K562 (cell line): Measurements from ENCODE around the gene GPR180. TPM values are rescaled to one million over a fixed set of nuclear protein-coding genes. Genes with fewer than 3 reads are reported as not detected.
A peak's percentile ranks its signal among the peaks of the same experiment; 100 is the strongest.

ENCODE experiments used
- ATAC-seq: fragments of 200-7000 bp; cut with Tn5 transposase; 3 replicates; pipeline ENCODE4 v1.9.1; 2020; ENCODE audit warnings: moderate library complexity
- BruUV-seq: library from RNA; stranded (reverse); fragments of 400-500 nt; replicated peaks from 2 replicates; lab custom pipeline; 2021; lab: Mats Ljungman, UMichigan
- CTCF ChIA-PET: fragments of 300-600 bp; formaldehyde crosslinking; extraction: SDS; loops from one replicate; lab custom pipeline; 2021; ENCODE audit warnings: low intra/inter-chr PET ratio; lab: Yijun Ruan, JAX
- POLR2A ChIA-PET: fragments of 300-600, 350-650 bp; sonication (Branson Sonifier 250); formaldehyde crosslinking; extraction: SDS; loops from one replicate; lab custom pipeline; 2021; ENCODE audit warnings: antibody characterized with exemption, inconsistent platforms; lab: Yijun Ruan, JAX
- DNase-seq, 4 experiments: peaks; one replicate each; pipeline versions ENCODE4 v3.0.0 to v3.0.0-alpha.2; 2011 to 2018; ENCODE audit warnings: low spot score in 3 of 4, mixed read lengths in 3 of 4; ENCODE audit errors: extremely low read depth in 1 of 4
- FAIRE-seq: peaks from 2 replicates; lab custom pipeline; 2011; peaks lifted over from hg19 to GRCh38; lab: Jason Lieb, UNC
- H2AFZ ChIP-seq: 2 replicates; pipeline ENCODE4 v1.6.0; 2011; ENCODE audit warnings: low read depth, low read length, control low read depth, inconsistent platforms
- H3K27ac ChIP-seq: fragments of 200-600 bp; 3 replicates; pipeline ENCODE4 v1.8.0; 2011; ENCODE audit warnings: low read depth, mild to moderate bottlenecking, control low read depth, inconsistent platforms, low read length, moderate library complexity, mixed read lengths; ENCODE audit errors: extremely low read depth
- H3K27me3 ChIP-seq, 2 experiments: fragments of 300-600 bp in 1 of 2; 2 replicates in 1 of 2; 3 replicates in 1 of 2; pipeline versions ENCODE4 v1.6.0 to v1.8.0; 2011; ENCODE audit warnings: inconsistent platforms in 2 of 2, low read length in 2 of 2, mild to moderate bottlenecking in 1 of 2, mixed read lengths in 1 of 2, moderate library complexity in 1 of 2; ENCODE audit not compliant: control insufficient read depth in 2 of 2, insufficient read depth in 2 of 2
- H3K36me3 ChIP-seq: fragments of 300-600 bp; 3 replicates; pipeline ENCODE4 v1.8.0; 2011; ENCODE audit warnings: mild to moderate bottlenecking, low read length, inconsistent platforms; ENCODE audit not compliant: control insufficient read depth, insufficient read depth
- H3K4me1 ChIP-seq, 2 experiments: fragments of 200-600 bp in 1 of 2; replicated peaks in 1 of 2; 2 replicates in 1 of 2; 3 replicates in 1 of 2; pipeline versions ENCODE4 v1.5.1 to v1.8.0; 2011; ENCODE audit warnings: inconsistent platforms in 2 of 2, low read length in 2 of 2, mild to moderate bottlenecking in 1 of 2, mixed read lengths in 1 of 2, moderate library complexity in 1 of 2; ENCODE audit not compliant: control insufficient read depth in 2 of 2, insufficient read depth in 2 of 2
- H3K4me2 ChIP-seq: 2 replicates; pipeline ENCODE4 v1.6.1; 2011; ENCODE audit warnings: low read length, control low read depth, inconsistent platforms, mixed read lengths; ENCODE audit not compliant: insufficient read depth
- H3K4me3 ChIP-seq: fragments of 200-600 bp; sonication (generic), shearing (Covaris generic); 2 replicates; pipeline ENCODE4 v1.5.1; 2016; ENCODE audit warnings: control low read depth, inconsistent platforms
- H3K79me2 ChIP-seq: fragments of 200-600 bp; 3 replicates; pipeline ENCODE4 v1.8.0; 2011; ENCODE audit warnings: low read length, inconsistent platforms; ENCODE audit not compliant: control insufficient read depth, insufficient read depth
- H3K9ac ChIP-seq, 2 experiments: 2 replicates each; pipeline versions ENCODE4 v1.6.0 to v1.6.1; 2011; ENCODE audit warnings: low read depth in 2 of 2, low read length in 2 of 2, control low read depth in 1 of 2, inconsistent platforms in 1 of 2, mild to moderate bottlenecking in 1 of 2, mixed read lengths in 1 of 2; ENCODE audit not compliant: insufficient read depth in 1 of 2
- H3K9me1 ChIP-seq: one replicate; pipeline ENCODE4 v1.6.0; 2011; ENCODE audit warnings: inconsistent platforms, mild to moderate bottlenecking, low read length, moderate library complexity; ENCODE audit not compliant: control insufficient read depth, insufficient read depth
- H3K9me3 ChIP-seq: replicated peaks from 2 replicates; pipeline ENCODE4 v1.5.1; 2011; ENCODE audit warnings: low read depth, low read length, inconsistent platforms; ENCODE audit not compliant: control insufficient read depth, insufficient read depth
- H4K20me1 ChIP-seq: replicated peaks from 2 replicates; pipeline ENCODE4 v1.6.1; 2011; ENCODE audit warnings: low read length, inconsistent platforms, mixed read lengths; ENCODE audit not compliant: control insufficient read depth, insufficient read depth
- ARID2 ChIP-seq: fragments of 450-650 bp; IDR thresholded peaks from 2 replicates; pipeline ENCODE4 v1.6.1; 2017; ENCODE audit warnings: antibody characterized with exemption, mild to moderate bottlenecking
- BHLHE40 ChIP-seq: IDR thresholded peaks from 2 replicates; pipeline ENCODE4 v1.6.1; 2011; ENCODE audit warnings: low read length, improper control_type of control experiment
- HCFC1 ChIP-seq: IDR thresholded peaks from 2 replicates; pipeline ENCODE4 v1.6.1; 2012; ENCODE audit warnings: low read depth, low read length, improper control_type of control experiment
- KAT7 ChIP-seq: sonication (generic); formaldehyde crosslinking; IDR thresholded peaks from 2 replicates; pipeline ENCODE4 v1.8.0; 2022; ENCODE audit warnings: missing genetic modification reagents, mild to moderate bottlenecking, borderline replicate concordance
- REST ChIP-seq, 2 experiments: fragments of 450-650 bp; formaldehyde crosslinking in 1 of 2; IDR thresholded peaks; 2 replicates each; pipeline versions ENCODE4 v1.4.0 to v1.6.1; 2014 to 2020; ENCODE audit warnings: mild to moderate bottlenecking in 2 of 2, borderline replicate concordance in 1 of 2, low read depth in 1 of 2
- ZNF395 ChIP-seq: fragments of 200-800 bp; sonication (Bioruptor generic); IDR thresholded peaks from 2 replicates; pipeline ENCODE4 v1.6.1; 2017; ENCODE audit warnings: missing genetic modification characterization, missing compliant biosample characterization
- WGBS: fragments of 100-300 bp; shearing (Covaris generic); methylation state at CpG from one replicate; pipeline ENCODE4 v1.1.6; 2016; ENCODE audit warnings: low coverage, mixed read lengths; ENCODE audit not compliant: insufficient coverage; ENCODE audit errors: missing lambda C conversion rate; 5-methylcytosine and 5-hydroxymethylcytosine counted together
- in situ Hi-C: fragments of 300-500 bp; cut with MboI; formaldehyde crosslinking; loops from 4 replicates; pipeline ENCODE4 v1.15.0; 2018; ENCODE audit warnings: inconsistent platforms, mixed read lengths
- intact Hi-C: fragments of 100-400 bp; cut with micrococcal nuclease; formaldehyde crosslinking; loops from 2 replicates; pipeline ENCODE4 v1.14.2; 2022
- polyA plus RNA-seq, 8 experiments: library from polyadenylated mRNA; depleted of rRNA in 4 of 8; stranded (reverse) in 5 of 8; unstranded in 3 of 8; fragments of >200 nt; fragmentation: Nextera tagmentation in 2 of 8; fragmentation: Illumina TruSeq in 1 of 8; extraction: Ambion mirVana in 2 of 8; extraction: Trizol in 1 of 8; gene quantifications; 2 replicates each; pipeline versions ENCODE4 v1.2.1 to v1.2.3, GENCODE V29; 2011 to 2014; ENCODE audit warnings: inconsistent platforms in 1 of 8, missing spikeins in 1 of 8
- total RNA-seq, 7 experiments: library from RNA; depleted of rRNA in 6 of 7; stranded (reverse); fragments of >200 nt in 6 of 7; fragmentation: Illumina TruSeq in 2 of 7; extraction: Trizol in 2 of 7; gene quantifications; 2 replicates each; pipeline versions ENCODE4 v1.2.1 to v1.2.3, GENCODE V29; 2011 to 2021; ENCODE audit warnings: low replicate concordance in 1 of 7
- TF ChIP-seq, protein P1 (sequence below): fragments of 450-650 bp; formaldehyde crosslinking; IDR thresholded peaks from 2 replicates; pipeline ENCODE4 v1.4.0; 2020; ENCODE audit warnings: mild to moderate bottlenecking, moderate library complexity

Gene GPR180
- total and polyA plus RNA-seq, 9 of the 15 experiments (the other 6 are each of a cell fraction or from before 2014, with no cell fraction given): 0.77 to 4.1 (median 1.8) TPM

DNA sequence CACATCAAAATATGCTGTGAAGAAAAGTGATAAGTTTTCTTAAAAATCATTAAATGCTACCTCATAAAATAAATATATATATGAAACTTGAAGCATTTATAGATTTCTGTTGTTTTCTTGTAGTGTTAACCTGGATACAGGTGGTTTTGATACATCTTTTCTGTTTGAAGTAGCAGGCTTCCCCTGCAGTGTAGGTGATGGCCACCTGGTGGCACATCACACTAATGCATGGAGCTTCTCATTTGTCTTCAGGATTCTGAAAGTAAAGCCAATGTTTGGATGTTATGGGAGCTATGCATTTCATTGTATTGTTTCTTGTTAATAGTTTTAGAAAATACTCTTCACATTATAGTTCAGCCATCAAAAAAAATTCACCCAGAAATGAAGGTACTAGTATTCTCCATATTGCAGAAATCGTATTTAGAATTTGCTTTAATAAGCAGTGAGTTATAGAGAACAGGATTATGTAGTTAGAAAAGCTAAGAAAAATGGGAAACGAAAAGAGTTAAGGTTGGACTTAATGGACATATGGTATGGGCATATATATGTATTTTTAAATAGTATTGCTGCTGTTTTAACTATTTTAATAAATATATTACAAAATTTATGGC, 18.7 kb downstream of the GPR180 start:
- Histone ChIP-seq H3K9ac (no peak overlapping the region), H3K4me2 (no peak overlapping the region), H3K4me3 (no peak overlapping the region), H4K20me1 (no peaks in the 10 kb centered on the region), H2AFZ (no peak overlapping the region), H3K27me3 (no peaks in the 10 kb centered on the region), H3K4me1 (no peaks in the 10 kb centered on the region), H3K36me3 (peaks cover 17% of the 10 kb centered on the region; the same call in 2 of the 3 replicates), H3K9me3 (no peaks in the 10 kb centered on the region), H3K27ac (no peak overlapping the region), H3K79me2 (no peaks in the 10 kb centered on the region), H3K9me1 (no peaks in the 10 kb centered on the region)
- in situ Hi-C loops: no loop called here
- intact Hi-C loops: loop anchor here (1.0 to 2.0 kb wide), 2 partner anchors 40 to 91 kb away; no protein-coding TSS in a partner anchor
- ChIA-PET POLR2A (interaction anchor here (0.9 kb wide), 1 partner anchor 24 kb away, joined by 3 read pairs; the partner anchor contains the start of gene TGDS), CTCF (interaction anchor here (0.6 to 1.2 kb wide), 3 partner anchors 330 to 1213 kb away, joined by 3 to 8 read pairs (median 4); no protein-coding TSS in a partner anchor)
- 58% methylated on average over 2 of the region's 2 CpGs for WGBS
- FAIRE-seq: peak; percentile 73
- peak; percentile 87 for ATAC-seq
- no TSS peak for BruUV-seq
- DNase-seq: peak; percentile 30 to 68 (median 34)
- TF ChIP-seq HCFC1 (no peak), ARID2 (0 out of 2 replicates have a peak, but pooled peaks have one; percentile 50), ZNF395 (CRISPR knock-in tag) (no peak), BHLHE40 (no peak), KAT7 (CRISPR knock-in tag) (no peak), REST (IDR thresholded peaks at IDR 0.05; ENCODE audit: borderline replicate concordance) (peak; percentile 57; the same call in 1 of the 2 replicates), REST (CRISPR knock-in tag; IDR thresholded peaks at IDR 0.05; ENCODE audit: low read depth) (no peak)
- TF ChIP-seq, protein P1, sequence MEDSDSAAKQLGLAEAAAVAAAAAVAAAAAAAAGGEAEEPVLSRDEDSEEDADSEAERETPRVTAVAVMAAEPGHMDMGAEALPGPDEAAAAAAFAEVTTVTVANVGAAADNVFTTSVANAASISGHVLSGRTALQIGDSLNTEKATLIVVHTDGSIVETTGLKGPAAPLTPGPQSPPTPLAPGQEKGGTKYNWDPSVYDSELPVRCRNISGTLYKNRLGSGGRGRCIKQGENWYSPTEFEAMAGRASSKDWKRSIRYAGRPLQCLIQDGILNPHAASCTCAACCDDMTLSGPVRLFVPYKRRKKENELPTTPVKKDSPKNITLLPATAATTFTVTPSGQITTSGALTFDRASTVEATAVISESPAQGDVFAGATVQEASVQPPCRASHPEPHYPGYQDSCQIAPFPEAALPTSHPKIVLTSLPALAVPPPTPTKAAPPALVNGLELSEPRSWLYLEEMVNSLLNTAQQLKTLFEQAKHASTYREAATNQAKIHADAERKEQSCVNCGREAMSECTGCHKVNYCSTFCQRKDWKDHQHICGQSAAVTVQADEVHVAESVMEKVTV (CRISPR knock-in tag): peak; percentile 35; the same call in 1 of the 2 replicates
